NCI-H526 treated with DMSO at 0.1 percent for 48 hours (cell line): ENCODE results near the gene CD82.

Source experiments
- DNase-seq: peaks from one replicate; lab custom pipeline; 2025; lab: John Stamatoyannopoulos, UW

The CD82 gene

DNA sequence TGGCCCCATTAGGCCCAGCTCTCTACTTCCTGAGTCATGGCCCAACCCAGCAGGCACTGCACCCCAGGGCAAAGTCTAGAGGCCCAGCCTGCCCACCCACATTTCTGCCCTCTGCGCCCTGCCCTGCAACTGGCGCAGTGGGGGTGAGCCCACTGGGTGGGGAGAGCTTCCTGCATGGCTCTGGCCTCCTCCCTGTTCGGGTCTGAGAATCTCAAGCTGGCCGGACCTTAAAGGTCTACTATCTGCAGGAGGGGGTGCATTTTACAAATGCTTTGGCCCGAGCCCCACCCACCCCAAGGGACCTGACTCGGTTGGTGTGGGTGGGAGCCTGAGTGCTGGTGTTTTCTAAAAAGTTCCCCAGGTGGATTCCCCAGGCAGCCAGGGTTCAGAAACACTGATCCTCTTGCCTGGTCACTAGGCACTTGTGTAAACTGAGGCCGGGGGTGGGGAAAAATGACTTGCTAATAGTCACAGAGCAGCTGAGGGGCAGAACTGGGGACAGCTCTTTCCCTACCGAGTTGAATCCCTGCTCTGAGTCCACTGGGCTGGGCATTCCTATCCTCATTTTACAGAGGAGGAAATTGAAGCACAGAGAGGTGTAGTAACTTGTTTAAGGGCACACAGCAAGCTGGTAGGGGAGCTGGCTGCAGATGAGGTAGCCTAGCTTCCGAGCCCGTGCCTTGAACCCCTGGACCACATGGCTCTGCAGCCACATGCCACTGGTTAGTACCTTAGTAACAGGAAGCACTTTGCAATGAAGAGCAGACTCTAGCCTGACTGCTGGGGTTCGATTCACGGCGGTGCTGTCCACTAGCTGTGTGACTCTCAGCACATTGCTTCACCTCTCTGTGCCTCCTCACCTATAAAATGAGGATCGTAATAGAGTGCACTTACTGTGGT, 36.3 kb downstream of the CD82 start:
- DNase-seq: no peak

DNA sequence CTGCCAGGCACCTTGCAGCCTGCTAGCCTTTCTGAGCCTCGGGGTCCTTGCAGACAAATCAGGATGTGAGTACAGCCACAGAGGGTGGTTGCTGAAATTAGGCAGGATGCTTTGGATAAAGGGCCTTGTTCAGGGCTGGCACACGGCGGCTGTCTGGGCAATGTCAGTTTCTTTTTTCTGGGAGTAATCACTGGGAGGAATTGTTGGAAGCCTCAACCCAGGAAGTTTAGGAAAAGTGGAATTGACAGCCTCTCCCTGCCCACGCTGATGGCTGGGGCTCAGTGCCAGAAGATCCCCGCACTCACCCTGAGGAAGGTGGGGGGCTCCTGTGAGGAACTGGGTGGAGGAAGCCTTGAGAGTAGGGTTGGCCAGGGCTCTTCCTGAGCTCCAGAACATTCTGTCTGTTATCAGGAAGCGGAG, 37.4 kb downstream of the CD82 start:
- DNase-seq: no peak

DNA sequence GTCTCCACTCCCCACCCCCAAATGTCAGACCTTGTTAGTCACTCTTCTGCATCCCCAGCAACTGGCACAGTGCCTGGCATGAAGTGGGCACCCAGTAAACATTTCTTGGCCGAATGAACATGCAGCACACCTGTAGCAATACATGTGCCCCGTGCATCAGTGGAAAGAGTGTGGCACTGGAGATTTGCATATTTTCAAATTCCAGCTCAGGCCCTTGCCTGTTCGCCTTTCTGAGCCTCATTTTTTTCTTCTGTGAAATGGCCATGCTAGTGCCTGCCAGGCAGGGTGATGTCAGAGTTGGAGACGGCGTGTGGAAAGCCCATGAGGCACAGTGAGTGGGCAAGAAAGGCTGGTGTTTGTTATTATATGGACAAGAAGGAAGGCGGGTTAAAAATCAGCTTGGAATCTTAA, 38.7 kb downstream of the CD82 start:
- DNase-seq: no peak

DNA sequence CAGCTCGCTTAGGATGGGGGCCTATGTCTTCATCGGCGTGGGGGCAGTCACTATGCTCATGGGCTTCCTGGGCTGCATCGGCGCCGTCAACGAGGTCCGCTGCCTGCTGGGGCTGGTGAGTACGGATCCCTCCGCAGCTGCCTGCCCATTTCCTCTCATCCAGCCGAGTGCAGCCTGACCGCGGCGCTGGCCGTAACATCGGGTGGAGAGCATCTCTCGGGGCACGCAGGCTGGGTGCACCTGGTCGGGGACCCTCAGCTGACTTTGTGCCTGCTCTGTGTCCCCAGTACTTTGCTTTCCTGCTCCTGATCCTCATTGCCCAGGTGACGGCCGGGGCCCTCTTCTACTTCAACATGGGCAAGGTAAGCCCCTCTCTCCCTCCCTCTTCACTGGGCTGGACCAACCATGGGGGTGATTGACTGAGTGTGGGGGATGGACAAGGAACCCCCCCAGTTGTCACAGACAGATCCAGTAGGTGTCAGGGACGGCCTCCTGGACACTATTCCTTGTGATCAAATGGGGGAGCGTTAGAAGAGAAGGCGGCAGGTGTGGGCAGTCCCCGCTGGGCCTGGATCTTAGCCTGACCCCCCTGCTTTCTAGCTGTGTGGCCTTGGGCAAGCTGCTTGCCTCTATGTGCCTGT, 39.7 kb downstream of the CD82 start:
- DNase-seq: no peak

DNA sequence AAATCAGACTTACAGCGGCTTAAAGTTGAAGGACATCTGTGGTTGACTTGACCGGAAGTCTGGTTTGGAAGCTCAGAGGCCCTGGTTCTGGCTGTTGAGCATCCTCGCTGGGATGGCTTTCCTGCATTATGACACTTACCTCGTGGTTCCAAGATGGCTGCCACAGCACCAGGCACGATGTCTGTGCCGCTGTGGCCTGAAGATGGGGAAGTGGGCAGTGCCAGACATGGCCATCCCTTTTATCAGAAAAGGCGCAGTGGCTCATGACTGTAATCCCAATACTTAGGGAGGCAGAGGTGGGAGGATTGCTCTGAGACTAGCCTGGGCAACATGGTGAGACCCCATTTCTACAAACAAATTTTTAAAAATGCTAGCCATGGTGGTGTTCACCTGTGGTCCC, 40.5 kb downstream of the CD82 start:
- DNase-seq: no peak

DNA sequence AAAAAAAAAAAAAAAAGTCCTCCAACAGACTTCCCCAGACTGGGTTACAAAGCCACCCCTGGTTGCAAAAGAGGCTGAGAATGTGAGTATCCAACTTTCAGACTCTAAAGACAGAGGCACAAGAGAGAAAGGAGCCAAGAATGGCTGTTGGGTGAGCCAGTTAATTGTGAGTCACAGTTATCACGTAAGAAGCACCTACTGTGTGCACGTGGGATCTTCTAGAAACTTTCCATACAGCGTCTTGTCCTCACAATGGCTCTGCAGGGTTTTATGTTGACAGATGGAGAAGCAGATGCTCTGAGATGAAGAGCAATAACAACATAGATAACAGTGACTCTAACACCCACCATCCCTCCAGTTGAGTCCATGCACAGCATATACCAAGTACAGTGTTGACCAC, 41.0 kb downstream of the CD82 start:
- DNase-seq: no peak

DNA sequence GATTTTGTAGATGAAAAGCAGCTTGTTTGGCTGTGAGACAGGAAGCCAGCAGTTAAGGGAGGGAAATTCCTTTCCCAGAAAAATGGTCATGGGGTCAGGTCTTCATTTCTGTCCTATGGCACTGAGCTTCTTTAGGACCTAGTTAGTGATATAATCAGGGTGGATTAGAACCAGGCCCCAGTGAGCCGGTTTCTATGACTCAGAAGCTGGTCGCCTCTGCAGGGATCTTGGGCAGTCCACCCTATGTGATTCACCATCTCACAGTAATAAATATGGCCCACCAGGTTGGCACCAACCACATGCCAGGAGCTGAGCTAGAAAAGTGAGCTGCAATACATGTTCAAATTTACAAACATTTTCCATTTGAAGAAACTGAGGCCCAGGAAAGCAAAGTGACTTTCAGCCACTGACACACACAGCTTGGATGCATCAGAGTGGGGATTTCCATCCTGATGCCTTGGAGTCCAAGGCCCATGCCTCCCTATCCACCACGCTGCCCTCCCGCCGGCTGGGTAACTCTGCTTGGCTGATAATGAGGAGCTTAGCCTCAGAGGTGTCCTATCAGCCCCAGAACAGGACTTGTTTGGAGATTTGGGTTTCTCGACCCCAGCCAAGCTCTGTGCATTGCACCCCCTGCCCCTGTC, 42.0 kb downstream of the CD82 start:
- DNase-seq: no peak

DNA sequence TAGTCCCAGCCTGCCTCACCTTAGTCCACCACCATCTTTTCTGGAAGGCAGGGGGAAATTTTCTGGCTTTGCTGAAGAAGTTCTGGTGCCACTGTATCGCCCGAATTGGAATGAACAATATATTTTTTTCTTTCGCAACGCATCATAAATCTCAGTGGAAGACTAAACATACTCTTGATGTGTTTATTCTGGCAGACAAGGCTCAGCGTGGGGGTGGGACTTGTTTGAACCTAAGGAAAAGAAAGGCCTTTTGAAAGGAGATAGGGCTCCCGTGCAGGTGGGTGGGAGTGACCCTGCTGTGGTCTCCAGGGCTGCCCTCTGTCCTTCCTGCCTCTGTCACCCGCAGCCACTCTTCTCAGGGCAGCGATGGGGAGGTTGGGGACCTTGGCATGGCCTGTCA, 42.5 kb downstream of the CD82 start:
- no peak for DNase-seq

DNA sequence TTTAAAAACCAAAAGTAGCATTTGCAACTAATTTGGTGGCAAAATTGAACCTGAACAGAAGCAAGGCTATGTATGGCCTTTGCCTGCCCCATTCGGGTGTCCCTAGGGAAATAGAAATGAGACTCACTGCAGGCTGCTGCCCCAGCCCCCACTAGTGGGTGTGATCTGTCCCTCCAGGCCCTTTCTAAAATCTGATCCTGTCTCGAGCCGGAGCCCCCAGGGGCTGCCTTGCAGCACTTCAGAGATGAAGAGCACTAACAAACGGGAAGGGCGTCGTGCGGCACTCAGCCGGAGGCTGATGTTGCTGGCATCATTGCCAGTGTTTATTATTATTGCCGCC, 43.2 kb downstream of the CD82 start:
- DNase-seq: no peak

DNA sequence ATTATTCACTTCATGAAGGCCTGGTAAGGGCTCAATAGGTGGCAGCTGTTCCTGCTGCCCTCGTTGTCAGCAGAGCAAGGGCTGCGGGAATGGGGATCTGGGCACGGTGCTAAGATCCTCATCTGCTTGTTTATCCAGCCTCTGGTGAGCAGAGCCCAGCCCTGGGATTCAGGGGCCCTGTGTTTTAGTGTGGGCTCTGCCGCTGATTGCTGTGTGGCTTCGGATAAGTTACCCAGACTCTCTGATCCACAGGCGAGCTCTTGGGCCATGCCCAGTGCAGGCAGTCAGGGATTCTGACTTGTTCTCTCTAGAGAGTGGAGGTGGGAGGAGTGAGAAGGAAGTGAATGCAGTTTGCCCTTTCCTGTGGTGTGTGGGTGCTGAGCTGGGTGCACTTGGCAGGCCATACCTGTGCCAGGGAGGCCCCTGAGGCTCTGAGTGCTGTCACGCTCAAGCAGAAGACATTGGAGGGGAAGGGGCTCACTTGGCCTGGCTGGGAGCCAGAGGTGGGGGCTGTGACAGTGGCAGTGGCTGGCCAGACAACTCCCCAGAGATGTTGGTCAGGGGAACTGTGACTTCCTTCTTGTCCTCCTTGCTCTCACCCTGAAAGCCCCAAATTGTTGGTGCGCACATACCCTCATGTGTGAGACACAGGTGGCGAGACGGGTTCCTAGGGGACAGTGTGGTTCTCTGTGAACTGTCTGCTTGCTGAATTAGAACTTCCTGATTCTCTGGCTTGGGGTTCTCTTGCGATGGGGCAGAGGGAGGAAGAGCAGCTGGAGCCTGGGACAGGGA, 43.7 kb downstream of the CD82 start:
- DNase-seq: no peak

DNA sequence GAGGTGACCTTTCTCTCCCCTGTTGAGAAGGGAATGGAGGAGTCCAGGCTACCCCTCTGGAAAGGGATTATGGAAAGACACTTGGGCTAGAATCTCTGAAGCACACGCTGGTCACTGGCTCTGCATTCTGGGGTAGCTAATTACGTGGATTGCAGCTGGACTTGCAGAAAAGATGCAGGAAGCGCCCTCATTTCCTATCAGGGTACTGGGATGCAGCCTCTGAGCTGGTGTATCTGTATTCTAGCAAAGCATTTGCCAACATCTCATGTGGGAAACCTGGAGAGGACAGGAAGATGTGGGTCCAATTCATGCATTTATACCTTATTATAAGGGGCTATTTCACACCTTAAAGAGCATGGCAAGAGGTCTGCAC, 44.3 kb downstream of the CD82 start:
- no peak for DNase-seq

DNA sequence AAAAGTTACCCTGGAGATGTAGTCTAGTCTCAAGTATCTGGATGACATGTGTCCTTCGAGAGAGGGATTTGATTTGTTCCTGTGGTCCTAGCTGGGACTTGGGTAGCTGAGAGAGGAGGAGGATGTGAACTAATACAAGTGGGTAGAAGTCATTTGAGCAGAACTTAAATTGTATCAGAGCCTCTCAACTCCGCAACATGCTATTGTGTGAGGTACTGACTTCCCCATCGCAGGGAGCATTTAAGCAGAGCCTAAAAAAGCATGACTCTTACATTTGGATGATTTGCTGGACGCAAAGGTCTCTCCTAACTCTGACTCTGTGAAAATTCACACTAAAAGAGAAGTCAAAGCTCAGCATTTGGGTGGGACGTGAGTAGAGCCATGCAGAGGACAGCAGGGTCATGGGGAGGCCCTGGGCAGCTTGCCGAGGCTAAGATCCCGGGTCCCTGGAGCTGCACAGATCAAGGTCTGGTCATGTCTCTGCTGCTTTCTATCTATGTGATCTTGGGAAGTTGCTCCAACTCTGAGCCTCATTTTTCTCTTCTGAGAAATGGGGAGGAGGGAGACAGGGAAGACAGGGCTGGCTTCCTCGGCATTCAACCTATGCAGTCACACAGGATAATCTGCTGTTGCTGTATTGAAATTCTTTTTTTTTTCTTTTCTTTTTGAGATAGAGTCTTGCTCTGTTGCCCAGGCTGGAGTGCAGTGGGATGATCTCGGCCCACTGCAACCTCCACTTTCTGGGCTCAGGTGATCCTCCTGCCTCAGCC, 44.9 kb downstream of the CD82 start:
- no peak for DNase-seq

DNA sequence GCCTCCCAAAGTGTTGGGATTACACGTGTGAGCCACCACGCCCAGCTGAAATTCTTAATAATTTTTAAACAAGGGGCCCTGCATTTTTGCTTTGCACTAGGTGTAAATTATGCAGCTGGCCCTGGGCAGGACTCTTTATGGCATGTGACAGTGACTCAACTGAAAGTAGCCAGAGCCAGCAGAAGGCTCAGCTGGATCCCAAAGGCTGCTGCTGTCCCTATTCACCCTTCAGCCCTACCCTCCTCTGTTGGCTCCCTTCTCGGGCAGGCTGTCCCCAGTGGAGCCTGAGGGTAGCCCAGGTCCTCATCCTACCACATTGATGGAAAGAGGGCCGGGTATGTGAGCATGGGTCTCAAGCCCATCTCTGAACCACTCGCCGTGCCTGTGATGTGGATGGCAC, 45.6 kb downstream of the CD82 start:
- DNase-seq: no peak

DNA sequence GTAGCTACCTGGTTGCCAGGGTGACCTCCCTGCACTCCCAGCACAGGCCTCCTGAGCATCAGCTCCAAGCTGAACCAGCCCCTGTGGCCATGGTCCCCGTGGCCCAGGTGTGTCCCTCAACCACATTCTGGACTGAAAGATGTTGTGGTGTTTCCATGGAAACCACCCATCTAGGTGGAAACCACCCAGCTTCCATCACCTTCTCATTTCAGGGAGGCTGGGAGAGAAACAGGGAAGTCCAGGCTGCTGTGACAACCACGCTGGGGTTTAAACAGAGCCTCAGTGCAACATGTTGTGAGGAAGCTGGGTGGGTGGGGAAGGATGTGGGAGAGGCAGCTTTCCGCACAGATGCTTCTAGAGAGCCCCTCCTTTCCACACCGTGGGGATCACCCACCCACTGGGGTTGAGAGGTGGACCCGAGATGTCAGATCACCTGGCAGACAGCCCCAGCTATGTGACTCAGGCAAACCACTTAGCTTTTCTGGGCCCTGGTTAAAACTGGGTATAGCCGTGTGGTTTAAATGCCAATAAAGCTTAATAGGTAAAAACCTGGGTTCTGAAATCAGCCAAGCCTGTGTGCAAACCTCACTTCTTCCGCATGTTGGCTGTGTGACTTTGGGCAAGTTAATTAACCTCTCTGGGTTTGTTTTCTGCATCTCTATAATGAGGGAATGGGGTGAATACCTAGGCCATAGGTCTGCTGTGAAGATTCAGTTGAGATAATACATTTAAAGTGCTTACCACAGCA, 46.4 kb downstream of the CD82 start:
- DNase-seq: no peak

DNA sequence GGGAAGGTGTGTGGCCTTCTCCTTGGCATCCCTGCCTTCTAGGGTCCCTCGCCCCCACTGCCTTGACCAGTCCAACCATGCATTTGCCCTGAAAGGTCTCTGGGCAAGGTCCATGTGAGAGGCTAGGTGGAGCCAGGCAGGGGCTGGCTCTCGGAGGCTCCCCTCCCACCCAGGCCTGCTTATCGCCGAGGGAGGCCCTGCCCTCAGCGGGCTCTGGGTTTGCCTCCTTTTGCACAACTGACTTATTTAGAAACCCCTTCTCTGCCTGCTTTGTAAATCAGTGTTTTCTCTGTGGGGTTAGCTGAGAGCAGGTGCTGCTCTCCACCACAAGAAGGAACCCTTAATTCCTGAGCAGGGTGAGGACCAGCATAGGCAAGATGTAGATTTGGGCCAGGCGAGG, 47.7 kb downstream of the CD82 start:
- no peak for DNase-seq

DNA sequence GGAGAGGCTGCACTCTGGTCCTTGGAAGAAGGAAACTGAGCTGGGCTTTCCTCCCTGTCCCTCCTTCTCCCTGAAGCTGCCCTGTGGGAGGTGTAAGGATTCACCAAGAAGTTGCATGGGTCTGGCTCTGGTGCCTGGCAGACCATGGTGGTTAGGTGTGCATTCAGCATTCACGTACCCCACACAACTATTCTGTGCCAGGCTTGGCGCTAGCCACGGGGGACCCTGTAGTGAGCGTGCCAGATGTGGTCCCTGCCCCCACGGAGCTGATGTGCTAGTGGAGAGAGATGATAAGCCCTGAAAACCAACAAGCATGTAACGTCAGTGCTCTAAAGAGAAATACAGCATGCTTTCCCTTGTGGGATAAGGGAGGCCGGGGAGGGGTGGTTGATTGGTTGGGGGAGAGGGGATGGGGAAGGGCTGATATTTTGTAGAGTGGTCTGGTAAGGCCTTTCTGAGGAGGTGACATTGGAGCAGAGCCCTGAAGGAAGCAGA, 48.9 kb downstream of the CD82 start:
- no peak for DNase-seq

DNA sequence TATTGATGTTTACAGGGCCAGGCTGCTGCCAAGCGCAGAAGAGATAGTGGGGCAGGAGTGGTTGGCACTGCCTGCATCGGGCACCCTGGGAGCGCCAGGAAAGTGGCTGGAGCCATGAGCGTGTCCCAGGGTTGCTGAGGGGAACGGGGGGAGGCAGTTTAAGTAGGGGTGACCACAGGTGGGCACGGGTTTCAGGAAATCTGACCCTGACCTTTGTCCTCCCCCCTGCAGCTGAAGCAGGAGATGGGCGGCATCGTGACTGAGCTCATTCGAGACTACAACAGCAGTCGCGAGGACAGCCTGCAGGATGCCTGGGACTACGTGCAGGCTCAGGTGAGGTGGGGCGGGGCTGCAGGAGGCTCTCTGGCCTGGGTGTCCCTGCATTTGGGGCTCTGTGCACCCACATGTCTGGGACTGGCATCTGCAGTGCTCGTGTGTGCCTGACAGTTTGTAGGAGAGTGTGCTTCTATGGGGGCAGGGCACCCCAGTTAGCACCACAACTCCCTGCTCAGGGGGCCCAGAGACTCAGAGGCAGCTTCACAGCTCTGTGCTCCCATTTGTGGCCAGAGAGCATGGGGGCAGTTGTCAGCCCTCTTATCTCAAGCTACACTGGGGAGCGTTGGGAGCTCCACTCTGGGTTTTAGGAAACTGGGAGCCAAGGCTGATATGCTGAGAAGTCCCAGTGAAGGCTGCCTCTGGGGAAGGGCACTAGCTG, 49.7 kb downstream of the CD82 start:
- no peak for DNase-seq

DNA sequence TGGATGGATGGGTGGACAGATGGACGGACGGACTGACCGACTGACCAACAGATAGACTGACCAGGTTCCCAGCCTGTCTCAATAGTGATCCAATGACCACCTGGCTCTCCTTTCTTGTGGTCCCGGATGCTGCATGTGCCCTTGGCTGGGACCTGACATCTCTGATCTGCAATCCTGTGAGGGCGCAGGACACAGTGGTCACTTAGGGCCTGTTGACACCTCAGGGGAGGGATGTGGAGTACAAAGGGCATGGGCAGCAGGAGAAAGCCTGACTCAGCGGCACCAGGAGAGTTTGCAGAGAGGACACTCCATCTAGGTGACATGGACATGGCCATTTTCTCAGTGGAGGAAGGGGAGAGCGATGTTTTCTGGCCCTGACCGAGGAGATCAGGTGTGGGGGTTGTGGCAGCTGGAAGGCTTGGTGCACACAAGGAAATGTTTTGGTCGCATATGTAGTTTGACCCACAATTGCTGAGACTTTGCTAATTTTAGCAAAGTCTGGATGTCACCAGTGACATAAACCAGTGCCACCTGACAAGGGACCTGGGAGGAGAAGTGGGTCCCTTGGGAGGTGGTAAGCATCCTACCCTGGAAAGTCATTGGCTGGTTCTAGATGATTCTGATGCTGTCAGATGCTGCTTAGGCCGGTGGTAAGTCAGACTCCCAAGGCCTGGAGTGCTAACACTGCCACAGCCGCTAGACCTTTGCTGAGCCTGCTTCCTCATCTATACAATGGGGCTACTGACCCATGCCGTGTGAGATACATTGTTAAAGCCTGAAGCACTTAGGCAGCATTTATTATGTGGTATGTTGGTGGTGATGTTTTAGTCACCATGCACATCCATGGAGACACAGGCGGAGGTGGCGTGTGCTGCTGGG, 50.7 kb downstream of the CD82 start:
- no peak for DNase-seq
